HEK293 (cell line): ENCODE data around the gene SNAPC4.

Experiments used
- CTCF ChIA-PET: fragments of 350-600 bp; formaldehyde crosslinking; extraction: SDS; loops from one replicate; lab custom pipeline; 2021; ENCODE audit warnings: antibody characterized with exemption; lab: Yijun Ruan, JAX
- POLR2A ChIA-PET: fragments of 300-600 bp; formaldehyde crosslinking; extraction: SDS; loops from one replicate; lab custom pipeline; 2020; ENCODE audit warnings: antibody characterized with exemption, inconsistent platforms; lab: Yijun Ruan, JAX
- H3K27ac ChIP-seq: fragments of 200-500 bp; sonication (Bioruptor generic); 2 replicates; pipeline ENCODE4 v1.5.1; 2014; ENCODE audit warnings: low read depth, low read length, control low read depth, inconsistent platforms; ENCODE audit errors: extremely low read depth
- H3K36me3 ChIP-seq, 2 experiments: fragments of 200-500 bp in 1 of 2; sonication (Bioruptor generic) in 1 of 2; 1 replicate in 1 of 2; 2 replicates in 1 of 2; pipeline ENCODE4 v1.5.1; 2014 to 2017; ENCODE audit warnings: inconsistent platforms in 2 of 2, low read length in 2 of 2; ENCODE audit not compliant: control insufficient read depth in 2 of 2, insufficient read depth in 1 of 2
- H3K4me1 ChIP-seq: fragments of 200-500 bp; sonication (Bioruptor generic); 2 replicates; pipeline ENCODE4 v1.5.1; 2014; ENCODE audit warnings: mild to moderate bottlenecking, low read length, inconsistent platforms; ENCODE audit not compliant: control insufficient read depth, insufficient read depth
- H3K4me3 ChIP-seq: 2 replicates; pipeline ENCODE4 v1.5.1; 2011; ENCODE audit warnings: low read depth, mild to moderate bottlenecking, control low read depth, low read length, moderate library complexity
- H3K9me3 ChIP-seq: fragments of 200-500 bp; sonication (Bioruptor generic); 2 replicates; pipeline ENCODE4 v1.5.1; 2014; ENCODE audit warnings: low read depth, low read length, inconsistent platforms; ENCODE audit not compliant: control insufficient read depth, insufficient read depth
- CTCF ChIP-seq: fragments of 450-650 bp; formaldehyde crosslinking; IDR thresholded peaks from 2 replicates; pipeline ENCODE4 v1.5.1; 2016; ENCODE audit warnings: missing biosample characterization, missing genetic modification characterization
- KLF17 ChIP-seq: fragments of 450-650 bp; formaldehyde crosslinking; IDR thresholded peaks from 2 replicates; pipeline ENCODE4 v1.5.1; 2016; ENCODE audit warnings: missing biosample characterization, missing genetic modification characterization
- SP7 ChIP-seq: fragments of 450-650 bp; formaldehyde crosslinking; IDR thresholded peaks from 2 replicates; pipeline ENCODE4 v1.5.1; 2016; ENCODE audit warnings: missing biosample characterization, missing genetic modification characterization
- WT1 ChIP-seq: fragments of 450-650 bp; formaldehyde crosslinking; IDR thresholded peaks from 2 replicates; pipeline ENCODE4 v1.5.1; 2016; ENCODE audit warnings: missing biosample characterization, missing genetic modification characterization
- ZBTB10 ChIP-seq: fragments of 450-650 bp; formaldehyde crosslinking; IDR thresholded peaks from 2 replicates; pipeline ENCODE4 v1.5.1; 2016; ENCODE audit warnings: missing biosample characterization, missing genetic modification characterization
- ZBTB7A ChIP-seq: fragments of 450-650 bp; formaldehyde crosslinking; IDR thresholded peaks from 2 replicates; pipeline ENCODE4 v1.5.1; 2016; ENCODE audit warnings: low read depth, missing biosample characterization, missing genetic modification characterization
- ZNF121 ChIP-seq: fragments of 450-650 bp; formaldehyde crosslinking; IDR thresholded peaks from 2 replicates; pipeline ENCODE4 v1.5.1; 2016; ENCODE audit warnings: missing biosample characterization, missing genetic modification characterization
- ZNF18 ChIP-seq: fragments of 450-650 bp; formaldehyde crosslinking; IDR thresholded peaks from 2 replicates; pipeline ENCODE4 v1.5.1; 2016; ENCODE audit warnings: missing biosample characterization, missing genetic modification characterization
- ZNF19 ChIP-seq: fragments of 450-650 bp; formaldehyde crosslinking; IDR thresholded peaks from 2 replicates; pipeline ENCODE4; 2016; ENCODE audit warnings: missing biosample characterization, missing genetic modification characterization, low read depth
- ZNF214 ChIP-seq: fragments of 450-650 bp; formaldehyde crosslinking; IDR thresholded peaks from 2 replicates; pipeline ENCODE4 v1.5.1; 2017; ENCODE audit warnings: missing biosample characterization, mild to moderate bottlenecking, missing genetic modification characterization, borderline replicate concordance
- ZNF350 ChIP-seq: fragments of 450-650 bp; formaldehyde crosslinking; IDR thresholded peaks from 2 replicates; pipeline ENCODE4 v1.5.0; 2017; ENCODE audit warnings: missing biosample characterization, mild to moderate bottlenecking, missing genetic modification characterization
- ZNF354C ChIP-seq: fragments of 450-650 bp; formaldehyde crosslinking; IDR thresholded peaks from 2 replicates; pipeline ENCODE4 v1.5.1; 2016; ENCODE audit warnings: missing biosample characterization, missing genetic modification characterization, low read depth, borderline replicate concordance
- ZNF416 ChIP-seq: fragments of 450-650 bp; formaldehyde crosslinking; IDR thresholded peaks from 2 replicates; pipeline ENCODE4 v1.5.1; 2016; ENCODE audit warnings: missing biosample characterization, missing genetic modification characterization
- ZNF433 ChIP-seq: fragments of 450-650 bp; formaldehyde crosslinking; IDR thresholded peaks from 2 replicates; pipeline ENCODE4 v1.5.1; 2016; ENCODE audit warnings: missing biosample characterization, missing genetic modification characterization, low read depth
- ZNF449 ChIP-seq: fragments of 450-650 bp; formaldehyde crosslinking; IDR thresholded peaks from 2 replicates; pipeline ENCODE4 v1.5.1; 2017; ENCODE audit warnings: missing biosample characterization, mild to moderate bottlenecking, missing genetic modification characterization, moderate library complexity
- ZNF513 ChIP-seq: fragments of 450-650 bp; IDR thresholded peaks from 2 replicates; pipeline ENCODE4 v1.5.1; 2018; ENCODE audit warnings: missing biosample characterization, missing genetic modification characterization
- ZNF558 ChIP-seq: fragments of 450-650 bp; formaldehyde crosslinking; IDR thresholded peaks from 2 replicates; pipeline ENCODE4 v1.5.1; 2016; ENCODE audit warnings: missing biosample characterization, missing genetic modification characterization
- ZNF837 ChIP-seq: fragments of 450-650 bp; formaldehyde crosslinking; IDR thresholded peaks from 2 replicates; pipeline ENCODE4 v1.5.1; 2016; ENCODE audit warnings: missing biosample characterization, missing genetic modification characterization

SNAPC4 gene

GRCh38 chr9:136445799-136446198 lies 45.8 kb upstream of the SNAPC4 start:
- ChIA-PET CTCF (interaction anchor here (0.6 to 1.7 kb wide), 4 partner anchors 11 to 198 kb away, joined by 3 to 5 read pairs (median 4); no protein-coding TSS in a partner anchor), POLR2A (interaction anchor here (0.9 to 1.3 kb wide), 2 partner anchors 15 to 282 kb away, joined by 3 read pairs; no protein-coding TSS in a partner anchor)
- peaks cover 15 to 98% of the 10 kb centered on the region in 2 experiments; a peak in 2 of 3 replicates for H3K36me3 ChIP-seq
- no peak overlapping the region for H3K27ac ChIP-seq
- H3K4me3 ChIP-seq: no peak overlapping the region
- no peaks in the 10 kb centered on the region for H3K9me3 ChIP-seq
- no peaks in the 10 kb centered on the region for H3K4me1 ChIP-seq
- TF ChIP-seq ZBTB10 (tag by site-specific recombination): no peak
- peak; percentile 16; the same call in 1 of the 2 replicates for TF ChIP-seq SP7 (tag by site-specific recombination)
- no peak for TF ChIP-seq ZNF433 (tag by site-specific recombination)
- no peak for TF ChIP-seq ZNF837 (tag by site-specific recombination)
- TF ChIP-seq CTCF (tag by site-specific recombination): no peak
- no peak for TF ChIP-seq ZNF350 (tag by site-specific recombination)
- TF ChIP-seq ZNF513 (tag by site-specific recombination): no peak
- 0 out of 2 replicates have a peak, but pooled peaks have one; percentile 13 for TF ChIP-seq ZNF121 (tag by site-specific recombination)
- TF ChIP-seq, all 188 proteins: peak for 2

- TF ChIP-seq ZNF558 (tag by site-specific recombination): no peak
- TF ChIP-seq ZNF19: no peak
- TF ChIP-seq ZNF354C (tag by site-specific recombination): no peak
- no peak for TF ChIP-seq WT1 (tag by site-specific recombination)
- TF ChIP-seq ZNF513 (tag by site-specific recombination): no peak
- no peak for TF ChIP-seq ZNF18 (tag by site-specific recombination)
- no peak for TF ChIP-seq ZNF416 (tag by site-specific recombination)
- no peak for TF ChIP-seq ZNF214 (tag by site-specific recombination)
- TF ChIP-seq ZBTB7A: no peak
- TF ChIP-seq ZBTB10 (tag by site-specific recombination): no peak
- TF ChIP-seq ZNF449 (tag by site-specific recombination): no peak
- TF ChIP-seq KLF17 (tag by site-specific recombination): no peak
- Histone ChIP-seq H3K9me3 (no peaks in the 10 kb centered on the region), H3K36me3 (peaks cover 11 to 86% of the 10 kb centered on the region in 2 experiments; a peak in 2 of 3 replicates), H3K4me1 (0 out of 2 replicates have a peak, but pooled peaks cover 2% of the 10 kb centered on the region), H3K27ac (no peak overlapping the region), H3K4me3 (no peak overlapping the region)
- POLR2A ChIA-PET: no interaction called here
- CTCF ChIA-PET: interaction anchor here (1.0 to 1.7 kb wide), 4 partner anchors 9 to 80 kb away, joined by 3 to 5 read pairs (median 3); partner anchors contain the start of gene DNLZ
Observed at GRCh38 chr9:136444102-136444501, 44.1 kb upstream of the SNAPC4 start.
